Activated CD4-positive, alpha-beta memory T cell treated with anti-CD3 and anti-CD28 coated beads, Interleukin-2, amount 10 ng/mL, durations not matched to agents 7 days and 5 days (primary cell): ENCODE data around the gene SCIN. TPM values are rescaled to one million over a fixed set of nuclear protein-coding genes. Genes with fewer than 3 reads are reported as not detected.
"Not testable (repeated sequence)": the region's sequence is repeated elsewhere in the genome, so short reads cannot be mapped to it uniquely, and the experiment has no call there.

Source experiments
- CTCF ChIA-PET: fragments of 350-600 bp; sonication (Branson Sonifier 250); formaldehyde crosslinking; loops from one replicate; lab custom pipeline; 2021; ENCODE audit warnings: antibody characterized with exemption, inconsistent platforms; lab: Charles Lee
- POLR2A ChIA-PET: fragments of 350-600 bp; sonication (Branson Sonifier 250); formaldehyde crosslinking; loops from one replicate; lab custom pipeline; 2021; ENCODE audit warnings: antibody characterized with exemption; lab: Charles Lee
- DNase-seq: peaks from one replicate; pipeline ENCODE4 v3.0.0-alpha.2; 2020
- H3K27ac Mint-ChIP-seq: one replicate; pipeline ENCODE4 v1.8.0; 2021; ENCODE audit warnings: mild to moderate bottlenecking, mixed read lengths
- H3K27me3 Mint-ChIP-seq: one replicate; pipeline ENCODE4 v1.8.0; 2021; ENCODE audit warnings: mixed read lengths
- H3K36me3 Mint-ChIP-seq: one replicate; pipeline ENCODE4 v1.8.0; 2021; ENCODE audit warnings: low read depth, mixed read lengths
- H3K4me1 Mint-ChIP-seq: one replicate; pipeline ENCODE4 v1.8.0; 2021; ENCODE audit warnings: mixed read lengths
- H3K4me3 Mint-ChIP-seq: one replicate; pipeline ENCODE4 v1.8.0; 2021; ENCODE audit warnings: mild to moderate bottlenecking, mixed read lengths
- H3K9me3 Mint-ChIP-seq: one replicate; pipeline ENCODE4 v1.8.0; 2021; ENCODE audit warnings: mixed read lengths
- total RNA-seq, 2 experiments: library from RNA; stranded (reverse); gene quantifications; one replicate each; pipeline ENCODE4 v1.2.3, GENCODE V29; 2021

SCIN gene
- total RNA-seq, result under 1 TPM in 1 of 2 experiments, not detected in 1; 0.23 TPM

- ChIA-PET POLR2A (interaction anchor here (1.0 kb wide), 1 partner anchor 9 kb away, joined by 3 read pairs; no protein-coding TSS in a partner anchor), CTCF (interaction anchor here (0.9 kb wide), 1 partner anchor 105 kb away, joined by 3 read pairs; no protein-coding TSS in a partner anchor)
- Mint-ChIP-seq H3K9me3 (no peaks in the 10 kb centered on the region), H3K27me3 (peaks cover 42% of the 10 kb centered on the region), H3K4me3 (peak within 1 kb of the TSS; percentile 71), H3K4me1 (peaks cover 31% of the 10 kb centered on the region), H3K27ac (no peak within 1 kb of the TSS), H3K36me3 (no peaks in the 10 kb centered on the region)
- DNase-seq, result peak; percentile 42
Observed at GRCh38 chr7:12570534-12571461, at the start of gene SCIN. TSS of gene SCIN (plus strand) at chr7:12570720. CDS start at chr7:12570787, 67 bp downstream.

- CTCF ChIA-PET, result interaction anchor here (0.6 to 1.7 kb wide), 11 partner anchors 13 to 737 kb away, joined by 3 to 16 read pairs (median 6); partner anchors contain the start of gene ARL4A
- Mint-ChIP-seq H3K4me3 (no peak overlapping the region), H3K9me3 (no peaks in the 10 kb centered on the region), H3K27me3 (peaks cover 15% of the 10 kb centered on the region), H3K4me1 (peaks cover 1% of the 10 kb centered on the region), H3K36me3 (no peaks in the 10 kb centered on the region), H3K27ac (no peak overlapping the region)
- DNase-seq, result no peak
- POLR2A ChIA-PET, result no interaction called here
Observed at GRCh38 chr7:12524794-12525386, 45.6 kb upstream of the SCIN start.

- H3K4me1 Mint-ChIP-seq, DNase-seq, H3K27ac Mint-ChIP-seq, H3K36me3 Mint-ChIP-seq, CTCF ChIA-PET, H3K9me3 Mint-ChIP-seq, H3K4me3 Mint-ChIP-seq, POLR2A ChIA-PET: not testable (repeated sequence)
- H3K27me3 Mint-ChIP-seq, result peaks cover 15% of the 10 kb centered on the region
Observed at GRCh38 chr7:12526693-12527092, 43.8 kb upstream of the SCIN start.

- H3K9me3 Mint-ChIP-seq, H3K4me3 Mint-ChIP-seq, H3K4me1 Mint-ChIP-seq, H3K27me3 Mint-ChIP-seq, DNase-seq, POLR2A ChIA-PET, H3K27ac Mint-ChIP-seq, CTCF ChIA-PET, H3K36me3 Mint-ChIP-seq: not testable (repeated sequence)
Observed at GRCh38 chr7:12527670-12528069, 42.9 kb upstream of the SCIN start.

GRCh38 chr7:12529971-12530710 lies 40.4 kb upstream of the SCIN start:
- H3K4me1 Mint-ChIP-seq, result no peaks in the 10 kb centered on the region
- H3K9me3 Mint-ChIP-seq, result no peaks in the 10 kb centered on the region
- POLR2A ChIA-PET, result no interaction called here
- H3K4me3 Mint-ChIP-seq, result no peak overlapping the region
- H3K27me3 Mint-ChIP-seq, result no peaks in the 10 kb centered on the region
- CTCF ChIA-PET, result no interaction called here
- no peak for DNase-seq
- H3K27ac Mint-ChIP-seq, result no peak overlapping the region
- no peaks in the 10 kb centered on the region for H3K36me3 Mint-ChIP-seq

GRCh38 chr7:12531784-12532183 lies 38.7 kb upstream of the SCIN start:
- Mint-ChIP-seq H3K36me3 (no peaks in the 10 kb centered on the region), H3K9me3 (no peaks in the 10 kb centered on the region), H3K4me3 (no peak overlapping the region), H3K4me1 (no peaks in the 10 kb centered on the region), H3K27me3 (no peaks in the 10 kb centered on the region), H3K27ac (no peak overlapping the region)
- ChIA-PET POLR2A (no interaction called here), CTCF (no interaction called here)
- DNase-seq, result no peak

GRCh38 chr7:12534046-12534445 lies 36.5 kb upstream of the SCIN start:
- ChIA-PET CTCF (no interaction called here), POLR2A (no interaction called here)
- DNase-seq, result no peak
- no peaks in the 10 kb centered on the region for H3K36me3 Mint-ChIP-seq
- H3K4me3 Mint-ChIP-seq, result no peak overlapping the region
- H3K9me3 Mint-ChIP-seq, result peaks cover 1% of the 10 kb centered on the region
- H3K27ac Mint-ChIP-seq, result no peak overlapping the region
- H3K4me1 Mint-ChIP-seq, result no peaks in the 10 kb centered on the region
- H3K27me3 Mint-ChIP-seq, result no peaks in the 10 kb centered on the region

- no peak for DNase-seq
- H3K4me1 Mint-ChIP-seq, result no peaks in the 10 kb centered on the region
- ChIA-PET POLR2A (no interaction called here), CTCF (interaction anchor here (1.5 kb wide), 1 partner anchor 15 kb away, joined by 6 read pairs; no protein-coding TSS in a partner anchor)
- no peak overlapping the region for H3K4me3 Mint-ChIP-seq
- no peaks in the 10 kb centered on the region for H3K27me3 Mint-ChIP-seq
- H3K9me3 Mint-ChIP-seq, result peaks cover 1% of the 10 kb centered on the region
- no peaks in the 10 kb centered on the region for H3K36me3 Mint-ChIP-seq
- no peak overlapping the region for H3K27ac Mint-ChIP-seq
Observed at GRCh38 chr7:12539681-12540080, 30.8 kb upstream of the SCIN start.

- no peak for DNase-seq
- ChIA-PET CTCF (interaction anchor here (1.5 kb wide), 1 partner anchor 16 kb away, joined by 6 read pairs; no protein-coding TSS in a partner anchor), POLR2A (no interaction called here)
- Mint-ChIP-seq H3K9me3 (peaks cover 1% of the 10 kb centered on the region), H3K36me3 (no peaks in the 10 kb centered on the region), H3K27ac (no peak overlapping the region), H3K4me3 (no peak overlapping the region), H3K4me1 (no peaks in the 10 kb centered on the region), H3K27me3 (no peaks in the 10 kb centered on the region)
Observed at GRCh38 chr7:12540850-12541249, 29.7 kb upstream of the SCIN start.

- CTCF ChIA-PET, result no interaction called here
Observed at GRCh38 chr7:12543586-12543985, 26.9 kb upstream of the SCIN start.

GRCh38 chr7:12549106-12549505 lies 21.4 kb upstream of the SCIN start:
- DNase-seq, result no peak
- Mint-ChIP-seq H3K27me3 (no peaks in the 10 kb centered on the region), H3K4me3 (no peak overlapping the region), H3K27ac (no peak overlapping the region), H3K4me1 (no peaks in the 10 kb centered on the region), H3K36me3 (no peaks in the 10 kb centered on the region), H3K9me3 (no peaks in the 10 kb centered on the region)
- ChIA-PET CTCF (interaction anchor here (1.2 kb wide), 1 partner anchor 25 kb away, joined by 3 read pairs; no protein-coding TSS in a partner anchor), POLR2A (no interaction called here)

More at GRCh38 chr7:12543586-12543985, 26.9 kb upstream of the SCIN start:
- H3K27me3 Mint-ChIP-seq, result no peaks in the 10 kb centered on the region
- no peaks in the 10 kb centered on the region for H3K36me3 Mint-ChIP-seq
- POLR2A ChIA-PET, result no interaction called here
- H3K9me3 Mint-ChIP-seq, result no peaks in the 10 kb centered on the region
- no peaks in the 10 kb centered on the region for H3K4me1 Mint-ChIP-seq
- DNase-seq, result no peak
- no peak overlapping the region for H3K27ac Mint-ChIP-seq
- H3K4me3 Mint-ChIP-seq, result no peak overlapping the region

- Mint-ChIP-seq H3K4me3 (no peak overlapping the region), H3K27me3 (no peaks in the 10 kb centered on the region), H3K27ac (no peak overlapping the region), H3K36me3 (no peaks in the 10 kb centered on the region), H3K9me3 (no peaks in the 10 kb centered on the region), H3K4me1 (no peaks in the 10 kb centered on the region)
- ChIA-PET POLR2A (no interaction called here), CTCF (no interaction called here)
- no peak for DNase-seq
Observed at GRCh38 chr7:12550956-12551355, 19.6 kb upstream of the SCIN start.

GRCh38 chr7:12552876-12553275 lies 17.6 kb upstream of the SCIN start:
- no peaks in the 10 kb centered on the region for H3K4me1 Mint-ChIP-seq

More at GRCh38 chr7:12552876-12553275, 17.6 kb upstream of the SCIN start:
- no peaks in the 10 kb centered on the region for H3K36me3 Mint-ChIP-seq
- H3K27me3 Mint-ChIP-seq, result no peaks in the 10 kb centered on the region
- ChIA-PET CTCF (no interaction called here), POLR2A (no interaction called here)
- peaks cover 2% of the 10 kb centered on the region for H3K9me3 Mint-ChIP-seq
- no peak for DNase-seq
- H3K27ac Mint-ChIP-seq, result no peak overlapping the region
- no peak overlapping the region for H3K4me3 Mint-ChIP-seq
